HG03064 (cell line): ENCODE data around the gene ZFAND2B.

ENCODE experiments used
- ATAC-seq: cut with Tn5 transposase; IDR thresholded peaks from one replicate; pipeline ENCODE4 v1.9.1; 2021; ENCODE audit warnings: low read depth; ENCODE audit not compliant: unreplicated experiment

ZFAND2B gene

GRCh38 chr2:219175486-219175885 lies 31.1 kb upstream of the ZFAND2B start:
- no peak for ATAC-seq

GRCh38 chr2:219175928-219176817 lies 30.4 kb upstream of the ZFAND2B start:
- peak; percentile 25 for ATAC-seq

GRCh38 chr2:219176818-219177551 lies 29.6 kb upstream of the ZFAND2B start, which contains the start of gene CNPPD1:
CNPPD1 (minus strand) TSS chr2:219176925; CDS start chr2:219176828, 97 bp downstream.
- peak; percentile 68 for ATAC-seq

- ATAC-seq = peak; percentile 36
Observed at GRCh38 chr2:219177552-219178376, 28.8 kb upstream of the ZFAND2B start, which contains the start of gene RETREG2. RETREG2 (plus strand) TSS chr2:219178275; CDS start chr2:219178353, 78 bp downstream.

GRCh38 chr2:219178377-219179175 lies 28.0 kb upstream of the ZFAND2B start:
- peak; percentile 15 for ATAC-seq

- ATAC-seq = no peak
Observed at GRCh38 chr2:219179601-219180465, 26.7 kb upstream of the ZFAND2B start.

- no peak for ATAC-seq
Observed at GRCh38 chr2:219180961-219181360, 25.6 kb upstream of the ZFAND2B start.

- ATAC-seq = no peak
Observed at GRCh38 chr2:219181531-219181930, 25.1 kb upstream of the ZFAND2B start.

GRCh38 chr2:219182331-219183150 lies 24.0 kb upstream of the ZFAND2B start:
- no peak for ATAC-seq

- no peak for ATAC-seq
Observed at GRCh38 chr2:219183151-219183772, 23.3 kb upstream of the ZFAND2B start.

- no peak for ATAC-seq
Observed at GRCh38 chr2:219184121-219184520, 22.5 kb upstream of the ZFAND2B start.

GRCh38 chr2:219186754-219187456 lies 19.7 kb upstream of the ZFAND2B start:
- ATAC-seq = no peak

- no peak for ATAC-seq
Observed at GRCh38 chr2:219197388-219197787, 9.2 kb upstream of the ZFAND2B start.

GRCh38 chr2:219198974-219199373 lies 7.6 kb upstream of the ZFAND2B start:
- ATAC-seq = no peak

GRCh38 chr2:219199470-219200211 lies 6.9 kb upstream of the ZFAND2B start:
- no peak for ATAC-seq
